IMR-90 (cell line): ENCODE measurements around the gene SMIM43. TPM values are rescaled to one million over a fixed set of nuclear protein-coding genes. Genes with fewer than 3 reads are reported as not detected.

ENCODE experiments used
- ATAC-seq: fragments of 200-7000 bp; cut with Tn5 transposase; 2 replicates; pipeline ENCODE4 v1.9.1; 2020; ENCODE audit warnings: low read depth, mild to moderate bottlenecking, moderate library complexity
- BruUV-seq: library from RNA; stranded (reverse); fragments of 400-500 nt; replicated peaks from 2 replicates; lab custom pipeline; 2021; lab: Mats Ljungman, UMichigan
- CTCF ChIA-PET: fragments of 300-600 bp; formaldehyde crosslinking; extraction: SDS; loops from one replicate; lab custom pipeline; 2021; ENCODE audit warnings: antibody characterized with exemption; lab: Yijun Ruan, JAX
- POLR2A ChIA-PET: fragments of 300-600 bp; sonication (Branson Sonifier 250); formaldehyde crosslinking; loops from one replicate; lab custom pipeline; 2022; ENCODE audit warnings: antibody characterized with exemption; ENCODE audit not compliant: unreplicated experiment; lab: Charles Lee
- DNase-seq: peaks from one replicate; pipeline ENCODE4 v3.0.0; 2013
- H2AFZ ChIP-seq: replicated peaks from 2 replicates; pipeline ENCODE3; 2013; ENCODE audit warnings: low read length, mild to moderate bottlenecking; ENCODE audit not compliant: poor library complexity
- H2AK5ac ChIP-seq: 2 replicates; pipeline ENCODE4 v1.6.1; 2013; ENCODE audit warnings: low read depth, low read length, inconsistent platforms
- H2AK9ac ChIP-seq: replicated peaks from 2 replicates; pipeline ENCODE3; 2013; ENCODE audit warnings: mild to moderate bottlenecking, low read depth, low read length, moderate library complexity; ENCODE audit not compliant: poor library complexity
- H2BK120ac ChIP-seq: 2 replicates; pipeline ENCODE4 v1.6.1; 2013; ENCODE audit warnings: low read depth, low read length, inconsistent platforms
- H2BK15ac ChIP-seq: 3 replicates; pipeline ENCODE4 v1.6.1; 2013; ENCODE audit warnings: low read depth, low read length, inconsistent platforms
- H2BK20ac ChIP-seq: 2 replicates; pipeline ENCODE4 v1.6.1; 2013; ENCODE audit warnings: low read depth, mild to moderate bottlenecking, inconsistent platforms, low read length, moderate library complexity
- H2BK5ac ChIP-seq: 2 replicates; pipeline ENCODE4 v1.6.1; 2013; ENCODE audit warnings: mild to moderate bottlenecking, low read depth, low read length, inconsistent platforms; ENCODE audit not compliant: poor library complexity, severe bottlenecking
- H3K14ac ChIP-seq: replicated peaks from 2 replicates; pipeline ENCODE4 v1.6.1; 2013; ENCODE audit warnings: low read depth, low read length, inconsistent platforms
- H3K18ac ChIP-seq: 2 replicates; pipeline ENCODE4 v1.6.1; 2013; ENCODE audit warnings: low read depth, low read length, control low read depth
- H3K23ac ChIP-seq: 2 replicates; pipeline ENCODE4 v1.6.1; 2013; ENCODE audit warnings: low read depth, low read length, inconsistent platforms
- H3K27ac ChIP-seq: 2 replicates; pipeline ENCODE4 v1.5.1; 2013; ENCODE audit warnings: mild to moderate bottlenecking, control low read depth, low read length; ENCODE audit not compliant: insufficient read depth
- H3K27me3 ChIP-seq: 2 replicates; pipeline ENCODE4 v1.6.1; 2013; ENCODE audit warnings: low read length; ENCODE audit not compliant: control insufficient read depth, insufficient read depth
- H3K36me3 ChIP-seq: 2 replicates; pipeline ENCODE4 v1.6.1; 2013; ENCODE audit warnings: low read length, mixed read lengths; ENCODE audit not compliant: control insufficient read depth, insufficient read depth
- H3K4ac ChIP-seq: 2 replicates; pipeline ENCODE4 v1.6.1; 2013; ENCODE audit warnings: low read depth, low read length, inconsistent platforms
- H3K4me1 ChIP-seq: 2 replicates; pipeline ENCODE4 v1.6.1; 2013; ENCODE audit warnings: low read length, mixed read lengths; ENCODE audit not compliant: control insufficient read depth, insufficient read depth
- H3K4me2 ChIP-seq: 2 replicates; pipeline ENCODE4 v1.6.1; 2013; ENCODE audit warnings: low read depth, mild to moderate bottlenecking, control low read depth, low read length, moderate library complexity
- H3K4me3 ChIP-seq: 2 replicates; pipeline ENCODE4 v1.5.1; 2013; ENCODE audit warnings: low read depth, mild to moderate bottlenecking, control low read depth, low read length, moderate library complexity; ENCODE audit not compliant: insufficient read depth
- H3K56ac ChIP-seq: 2 replicates; pipeline ENCODE4 v1.6.1; 2013; ENCODE audit warnings: low read length, inconsistent platforms; ENCODE audit not compliant: insufficient read depth; ENCODE audit errors: extremely low read depth
- H3K79me1 ChIP-seq, 2 experiments: 2 replicates each; pipeline ENCODE4 v1.6.1; 2013; ENCODE audit warnings: low read length in 2 of 2, inconsistent platforms in 1 of 2, low read depth in 1 of 2
- H3K9ac ChIP-seq: 2 replicates; pipeline ENCODE4 v1.6.1; 2013; ENCODE audit warnings: low read depth, low read length, control low read depth
- H3K9me1 ChIP-seq: 2 replicates; pipeline ENCODE4 v1.6.1; 2013; ENCODE audit warnings: low read length, inconsistent platforms; ENCODE audit not compliant: insufficient read depth
- H3K9me3 ChIP-seq: 2 replicates; pipeline ENCODE4 v1.6.1; 2013; ENCODE audit warnings: low read length; ENCODE audit not compliant: control insufficient read depth, insufficient read depth
- H4K20me1 ChIP-seq: 2 replicates; pipeline ENCODE4 v1.6.1; 2013; ENCODE audit warnings: low read length, inconsistent platforms; ENCODE audit not compliant: insufficient read depth
- H4K5ac ChIP-seq: 2 replicates; pipeline ENCODE4 v1.6.1; 2013; ENCODE audit warnings: mild to moderate bottlenecking, low read depth, low read length, control low read depth
- H4K8ac ChIP-seq, 2 experiments: 2 replicates each; pipeline ENCODE4 v1.6.1; 2013; ENCODE audit warnings: low read depth in 2 of 2, low read length in 2 of 2, control low read depth in 1 of 2, inconsistent platforms in 1 of 2
- H4K91ac ChIP-seq: 2 replicates; pipeline ENCODE4 v1.6.1; 2013; ENCODE audit warnings: low read depth, low read length, inconsistent platforms; ENCODE audit not compliant: insufficient read depth
- BHLHE40 ChIP-seq: fragments of 150-350 bp; IDR thresholded peaks from 2 replicates; pipeline ENCODE4 v1.6.1; 2016; ENCODE audit warnings: mild to moderate bottlenecking, low read depth, low read length
- CEBPB ChIP-seq: IDR thresholded peaks from 2 replicates; pipeline ENCODE4 v1.6.1; 2012; ENCODE audit warnings: low read depth, low read length, improper control_type of control experiment
- CHD1 ChIP-seq: IDR thresholded peaks from 2 replicates; pipeline ENCODE4 v1.6.1; 2012; ENCODE audit warnings: low read depth, low read length, improper control_type of control experiment
- CTCF ChIP-seq: conservative IDR thresholded peaks from 2 replicates; pipeline ENCODE4 v1.5.1; 2012; ENCODE audit warnings: mild to moderate bottlenecking, low read depth, low read length, improper control_type of control experiment
- ELK1 ChIP-seq: fragments of 150-350 bp; IDR thresholded peaks from 2 replicates; pipeline ENCODE4 v1.6.1; 2016; ENCODE audit warnings: low read depth, mild to moderate bottlenecking, low read length, moderate library complexity, borderline replicate concordance
- FOS ChIP-seq: fragments of 150-350 bp; IDR thresholded peaks from 2 replicates; pipeline ENCODE4 v1.6.1; 2016; ENCODE audit warnings: low read depth, low read length
- MAFK ChIP-seq: IDR thresholded peaks from 2 replicates; pipeline ENCODE4 v1.6.1; 2012; ENCODE audit warnings: low read depth, low read length, improper control_type of control experiment
- MAZ ChIP-seq: IDR thresholded peaks from 2 replicates; pipeline ENCODE4 v1.6.1; 2012; ENCODE audit warnings: low read depth, mild to moderate bottlenecking, low read length, improper control_type of control experiment, moderate library complexity, borderline replicate concordance
- MXI1 ChIP-seq: IDR thresholded peaks from 2 replicates; pipeline ENCODE4 v1.6.1; 2012; ENCODE audit warnings: low read depth, mild to moderate bottlenecking, low read length, moderate library complexity, borderline replicate concordance
- NFE2L2 ChIP-seq: fragments of 150-350 bp; IDR thresholded peaks from 2 replicates; pipeline ENCODE4 v1.6.1; 2016; ENCODE audit warnings: low read depth, mild to moderate bottlenecking, low read length
- POLR2A ChIP-seq: IDR thresholded peaks from 2 replicates; pipeline ENCODE4 v1.6.1; 2012; ENCODE audit warnings: mild to moderate bottlenecking, low read depth, low read length
- RAD21 ChIP-seq: IDR thresholded peaks from 2 replicates; pipeline ENCODE4 v1.6.1; 2012; ENCODE audit warnings: low read length, improper control_type of control experiment
- RCOR1 ChIP-seq: IDR thresholded peaks from 2 replicates; pipeline ENCODE4 v1.6.1; 2012; ENCODE audit warnings: mild to moderate bottlenecking, low read length, improper control_type of control experiment; ENCODE audit not compliant: insufficient replicate concordance
- RFX5 ChIP-seq: IDR thresholded peaks from 2 replicates; pipeline ENCODE4 v1.8.0; 2012; ENCODE audit warnings: low read depth, mild to moderate bottlenecking, low read length, moderate library complexity
- SMC3 ChIP-seq: fragments of 150-350 bp; IDR thresholded peaks from 2 replicates; pipeline ENCODE4 v1.6.1; 2016; ENCODE audit warnings: low read depth, mild to moderate bottlenecking, antibody characterized with exemption, low read length, moderate library complexity
- USF2 ChIP-seq: fragments of 150-350 bp; IDR thresholded peaks from 2 replicates; pipeline ENCODE4 v1.6.1; 2017; ENCODE audit warnings: mild to moderate bottlenecking, antibody characterized with exemption, low read length, low read depth
- WGBS, 2 experiments: methylation state at CpG; one replicate each; pipeline versions ENCODE4 v1.1.5 to v1.1.7; 2013; ENCODE audit warnings: missing lambda C conversion rate in 2 of 2; ENCODE audit not compliant: insufficient read length in 1 of 2; ENCODE audit errors: extremely low coverage in 2 of 2; 5-methylcytosine and 5-hydroxymethylcytosine counted together
- dilution Hi-C: fragments of 300-500 bp; cut with HindIII; formaldehyde crosslinking; loops from one replicate; pipeline ENCODE4 v1.14.3; 2018; ENCODE audit warnings: low sequenced_read_pairs; ENCODE audit not compliant: unreplicated experiment
- in situ Hi-C: fragments of 300-500 bp; cut with MboI; formaldehyde crosslinking; loops from 3 replicates; pipeline ENCODE4 v1.14.3; 2019; ENCODE audit warnings: low sequenced_read_pairs, inconsistent platforms, mixed read lengths
- intact Hi-C: fragments of 100-400 bp; cut with micrococcal nuclease; formaldehyde crosslinking; loops from 2 replicates; pipeline ENCODE4 v1.10.0; 2022
- polyA plus RNA-seq, 3 experiments: library from polyadenylated mRNA; depleted of rRNA; stranded (reverse); fragments of >200 nt; gene quantifications; 2 replicates each; pipeline ENCODE4 v1.2.3, GENCODE V29; 2012; ENCODE audit warnings: low replicate concordance in 1 of 3
- total RNA-seq: library from RNA; depleted of rRNA; stranded (reverse); fragments of >200 nt; gene quantifications from 2 replicates; pipeline ENCODE4 v1.2.3, GENCODE V29; 2012

The SMIM43 gene
- total and polyA plus RNA-seq, 2 of the 4 experiments (the other 2 are of a cell fraction), result 1.4 to 2.8 TPM

- Histone ChIP-seq H2BK15ac (peak overlapping the region; percentile 75; the same call in 2 of the 3 replicates), H4K91ac (peak overlapping the region; percentile 41; the same call in 1 of the 2 replicates), H3K4me2 (no peak overlapping the region), H3K18ac (no peak overlapping the region), H3K36me3 (no peaks in the 10 kb centered on the region), H3K4me1 (peaks cover 6% of the 10 kb centered on the region), H2BK5ac (no peak overlapping the region), H3K79me1 (no peaks in the 10 kb centered on the region), H2BK120ac (peak overlapping the region; percentile 47), H2AK5ac (peak overlapping the region; percentile 60), H3K14ac (no peak overlapping the region), H4K8ac (no peak overlapping the region; a peak in 1 of 4 replicates), H3K9me3 (no peaks in the 10 kb centered on the region), H3K4ac (0 out of 2 replicates have a peak overlapping the region, but pooled peaks have one; percentile 52), H4K5ac (no peak overlapping the region), H3K56ac (no peak overlapping the region), H3K9me1 (no peaks in the 10 kb centered on the region; the same call in 1 of the 2 replicates), H3K23ac (peak overlapping the region; percentile 39; the same call in 1 of the 2 replicates), H3K4me3 (no peak overlapping the region), H4K20me1 (no peaks in the 10 kb centered on the region), H2AFZ (no peak overlapping the region), H2AK9ac (no peak overlapping the region), H2BK20ac (peak overlapping the region; percentile 58; the same call in 1 of the 2 replicates), H3K9ac (no peak overlapping the region), H3K27ac (no peak overlapping the region), H3K27me3 (no peaks in the 10 kb centered on the region)
- CTCF ChIA-PET, result no interaction called here
- no peak for DNase-seq
- in situ Hi-C loops, result loop anchor here (25.0 kb wide), 1 partner anchor 562 kb away; no protein-coding TSS in a partner anchor
- POLR2A ChIA-PET, result no interaction called here
- intact Hi-C loops, result no loop called here
- 38% methylated on average over 2 of the region's 4 CpGs; no CpG with 5 or more reads in 1 of the 2 experiments for WGBS, 2 experiments
- dilution Hi-C loops, result no loop called here
- BruUV-seq, result no TSS peak
- no peak for TF ChIP-seq MAZ
- TF ChIP-seq RFX5, result no peak
- no peak for TF ChIP-seq FOS
- TF ChIP-seq CHD1, result no peak
- no peak for TF ChIP-seq RCOR1
- TF ChIP-seq CTCF, result no peak
- no peak for TF ChIP-seq POLR2A
- TF ChIP-seq ELK1, result no peak
- TF ChIP-seq BHLHE40, result no peak
- TF ChIP-seq CEBPB, result no peak
- no peak for TF ChIP-seq USF2
- no peak for TF ChIP-seq MAFK
- no peak for TF ChIP-seq SMC3
- no peak for TF ChIP-seq NFE2L2
- TF ChIP-seq MXI1, result no peak
- no peak for TF ChIP-seq RAD21
- no peak for ATAC-seq
Observed at GRCh38 chr4:121749225-121749624, 15.7 kb downstream of the SMIM43 start.
